KOPT-K1 (cell line): ENCODE measurements around the gene USP11.

Source experiments
- H3K27ac ChIP-seq: fragments of 200-600 bp; sonication (generic); 2 replicates; pipeline ENCODE4 v1.5.1; 2016; ENCODE audit warnings: antibody characterized with exemption, mild to moderate bottlenecking, low read depth, low read length; ENCODE audit not compliant: poor library complexity, severe bottlenecking
- H3K36me3 ChIP-seq: fragments of 200-600 bp; sonication (generic); 2 replicates; pipeline ENCODE4 v1.5.1; 2017; ENCODE audit warnings: antibody characterized with exemption, mild to moderate bottlenecking, low read length, moderate library complexity; ENCODE audit not compliant: insufficient read depth
- H3K9me3 ChIP-seq: fragments of 200-600 bp; sonication (generic); 2 replicates; pipeline ENCODE4 v1.5.1; 2017; ENCODE audit warnings: antibody characterized with exemption, low read length, mild to moderate bottlenecking; ENCODE audit not compliant: insufficient read depth, poor library complexity, severe bottlenecking

The USP11 gene

DNA sequence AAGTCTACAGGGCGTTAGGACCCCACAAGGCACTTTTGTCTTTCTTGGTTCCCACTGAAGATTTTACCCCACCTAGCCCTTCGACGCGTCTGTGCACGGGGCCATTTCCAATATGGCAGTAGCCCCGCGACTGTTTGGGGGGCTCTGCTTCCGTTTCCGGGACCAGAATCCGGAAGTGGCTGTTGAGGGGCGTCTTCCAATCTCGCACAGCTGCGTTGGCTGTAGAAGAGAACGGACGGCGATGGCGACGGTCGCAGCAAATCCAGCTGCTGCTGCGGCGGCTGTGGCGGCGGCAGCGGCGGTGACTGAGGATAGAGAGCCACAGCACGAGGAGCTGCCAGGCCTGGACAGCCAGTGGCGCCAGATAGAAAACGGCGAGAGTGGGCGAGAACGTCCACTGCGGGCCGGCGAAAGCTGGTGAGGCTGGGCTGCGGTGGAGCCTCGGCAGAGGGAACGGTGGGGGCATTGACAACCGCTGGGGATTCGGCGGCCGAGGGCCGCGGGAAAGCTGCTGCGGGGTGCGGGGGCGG, at the start of gene USP11:
TSS of gene USP11 (plus strand) at position 207 of the 530 bp plus-strand sequence. CDS start at position 242, 35 bp downstream.
- peak within 1 kb of the TSS; percentile 82 for H3K27ac ChIP-seq
- H3K36me3 ChIP-seq, result peaks cover 36% of the 10 kb centered on the region

GRCh38 chrX:47184486-47184885, 48.3 kb upstream of the USP11 start:
- H3K36me3 ChIP-seq, result peaks cover 74% of the 10 kb centered on the region
- no peak overlapping the region for H3K27ac ChIP-seq
- no peaks in the 10 kb centered on the region for H3K9me3 ChIP-seq

More for the DNA sequence above, at the start of gene USP11:
- no peaks in the 10 kb centered on the region for H3K9me3 ChIP-seq

DNA sequence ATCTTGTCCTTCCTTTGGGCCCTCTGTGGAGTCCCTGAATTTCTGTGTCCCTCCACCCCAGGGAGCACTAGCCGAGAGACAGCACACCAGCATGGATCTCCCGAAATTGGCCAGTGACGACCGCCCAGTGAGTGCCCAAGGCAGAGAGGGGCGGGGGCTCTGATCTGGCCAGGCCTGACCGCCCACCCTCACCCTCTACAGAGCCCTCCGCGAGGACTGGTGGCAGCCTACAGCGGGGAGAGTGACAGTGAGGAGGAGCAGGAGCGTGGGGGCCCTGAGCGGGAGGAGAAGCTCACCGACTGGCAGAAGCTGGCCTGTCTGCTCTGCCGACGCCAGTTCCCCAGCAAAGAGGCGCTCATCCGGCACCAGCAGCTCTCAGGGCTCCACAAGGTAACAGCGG, 47.6 kb upstream of the USP11 start:
- H3K36me3 ChIP-seq, result peaks cover 68% of the 10 kb centered on the region
- H3K27ac ChIP-seq, result no peak overlapping the region
- no peaks in the 10 kb centered on the region for H3K9me3 ChIP-seq

- no peaks in the 10 kb centered on the region for H3K9me3 ChIP-seq
- H3K36me3 ChIP-seq, result peaks cover 59% of the 10 kb centered on the region
- H3K27ac ChIP-seq, result no peak overlapping the region
These were observed 46.6 kb upstream of the USP11 start for GRCh38 chrX:47186096-47186740.

DNA sequence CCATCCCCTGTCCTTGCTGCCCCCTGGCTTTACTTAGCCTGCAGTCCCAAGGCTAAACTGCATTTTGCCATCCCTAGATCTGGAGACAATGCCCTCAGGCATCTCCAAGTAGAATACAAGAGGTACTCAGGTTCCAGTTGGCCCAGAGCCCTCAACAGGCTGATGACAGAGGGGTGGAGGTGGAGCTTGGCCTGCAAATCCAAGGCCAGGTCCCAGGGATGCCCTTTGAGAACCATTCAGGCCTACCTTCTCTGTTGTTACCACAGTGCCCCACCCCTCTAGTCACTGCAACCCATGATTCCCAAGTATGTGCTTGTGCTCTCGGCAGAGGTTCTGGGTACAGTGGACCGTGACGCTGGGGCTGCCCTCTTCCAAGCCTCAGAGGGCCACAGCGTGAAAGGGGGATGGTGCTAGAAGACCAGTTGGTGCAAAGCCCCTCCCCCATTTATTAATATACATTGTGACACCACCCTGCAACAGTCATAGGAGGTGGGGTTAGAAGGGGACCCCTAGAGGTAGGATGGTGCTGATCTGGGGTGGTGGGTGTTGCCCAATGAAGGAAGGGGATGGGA, 45.6 kb upstream of the USP11 start:
- no peaks in the 10 kb centered on the region for H3K9me3 ChIP-seq
- no peak overlapping the region for H3K27ac ChIP-seq
- H3K36me3 ChIP-seq, result peaks cover 49% of the 10 kb centered on the region

DNA sequence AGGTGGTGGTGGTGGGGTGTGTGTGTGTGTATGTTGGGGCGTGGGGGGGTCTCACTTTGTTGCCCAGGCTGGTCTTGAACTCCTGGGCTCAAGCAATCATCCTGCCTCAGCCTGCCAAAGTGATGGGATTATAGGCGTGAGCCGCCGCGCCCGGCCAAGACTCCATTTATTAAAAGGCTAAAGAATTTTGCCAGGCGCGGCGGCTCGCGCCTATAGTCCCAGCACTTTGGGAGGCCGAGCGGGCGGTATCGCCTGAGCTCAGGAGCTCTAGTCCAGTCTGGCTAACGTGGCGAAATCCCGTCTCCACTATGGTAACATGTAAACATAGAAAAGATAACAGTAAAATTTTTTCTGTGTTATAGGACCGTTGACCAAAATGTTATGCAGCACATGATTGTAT, 42.9 kb upstream of the USP11 start:
- Histone ChIP-seq H3K27ac (peak overlapping the region; percentile 93), H3K9me3 (no peaks in the 10 kb centered on the region), H3K36me3 (peaks cover 26% of the 10 kb centered on the region)

GRCh38 chrX:47190445-47191269, 42.2 kb upstream of the USP11 start:
- no peaks in the 10 kb centered on the region for H3K9me3 ChIP-seq
- peaks cover 21% of the 10 kb centered on the region for H3K36me3 ChIP-seq
- H3K27ac ChIP-seq, result peak overlapping the region; percentile 93

- no peaks in the 10 kb centered on the region for H3K9me3 ChIP-seq
- H3K27ac ChIP-seq, result peak overlapping the region; percentile 93
- peaks cover 21% of the 10 kb centered on the region for H3K36me3 ChIP-seq
These were observed 41.5 kb upstream of the USP11 start for GRCh38 chrX:47191331-47191730.

DNA sequence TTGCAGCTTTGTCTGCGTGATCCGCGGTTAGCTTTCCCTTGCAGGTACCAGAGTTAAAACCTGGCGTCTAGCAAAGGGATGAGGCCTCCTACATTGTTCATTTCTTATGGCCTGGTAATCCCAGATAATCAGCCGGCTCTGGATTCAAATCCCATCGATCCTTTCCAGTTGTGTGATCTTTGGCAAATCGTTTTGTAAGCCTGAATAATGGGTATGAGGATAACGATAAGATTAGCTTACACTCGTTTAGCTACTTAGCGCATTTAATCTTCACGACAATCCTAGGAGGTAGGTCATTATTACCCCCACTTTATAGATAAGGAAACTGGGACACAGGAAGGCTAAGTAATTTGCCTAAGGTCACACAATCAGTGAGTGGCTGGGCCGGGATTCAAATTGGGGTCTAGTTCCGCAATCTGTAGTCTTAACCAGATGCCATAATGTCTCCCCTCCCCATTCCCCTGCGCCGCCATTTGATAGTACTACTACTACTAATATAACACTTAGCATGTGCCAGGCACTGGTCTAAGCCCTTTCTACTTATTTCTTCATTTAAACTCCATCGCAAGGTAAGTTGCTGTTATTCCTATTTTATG, 40.9 kb upstream of the USP11 start:
- Histone ChIP-seq H3K36me3 (peaks cover 21% of the 10 kb centered on the region), H3K27ac (peak overlapping the region; percentile 93), H3K9me3 (no peaks in the 10 kb centered on the region)

DNA sequence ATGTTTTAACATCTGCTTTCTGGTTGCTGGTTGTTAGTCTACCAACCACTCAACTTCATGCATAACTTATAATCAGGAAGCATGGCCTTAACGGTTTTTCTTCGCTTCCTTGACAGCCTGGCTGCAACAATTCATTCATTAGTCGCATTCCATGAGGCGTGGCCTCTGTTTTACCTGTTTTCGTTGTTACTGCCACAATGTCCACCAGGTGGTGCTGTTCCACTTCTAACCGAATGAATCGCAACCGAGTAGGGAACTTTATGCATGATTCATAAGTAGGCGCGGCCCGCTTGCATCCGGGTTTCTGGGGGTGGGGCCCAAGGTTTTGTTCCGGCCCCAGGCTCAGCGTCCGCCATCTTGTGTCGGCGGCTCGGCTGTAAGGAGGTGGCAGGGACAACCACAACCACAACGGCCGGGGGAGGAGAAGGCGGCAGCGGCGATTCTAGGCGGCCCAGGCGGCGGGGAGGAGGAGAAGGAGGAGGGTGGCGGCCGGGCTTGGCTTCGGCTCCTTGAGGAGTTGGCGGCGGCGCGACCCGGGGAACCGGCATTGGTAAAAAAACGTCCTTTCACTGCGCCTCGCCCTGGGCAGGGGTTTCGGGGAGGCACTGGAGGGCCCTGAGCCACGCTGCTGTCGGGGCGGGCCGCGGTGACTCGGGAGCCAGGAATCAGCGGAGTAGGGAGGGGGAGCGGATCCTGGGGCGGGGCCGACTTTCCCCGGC, 39.2 kb upstream of the USP11 start, which contains the start of gene UBA1:
TSS of gene UBA1 (plus strand) at position 355 of the 719 bp plus-strand sequence. CDS start 4,974 bp downstream, outside the sequence.
- Histone ChIP-seq H3K36me3 (peaks cover 33% of the 10 kb centered on the region), H3K9me3 (no peaks in the 10 kb centered on the region), H3K27ac (peak within 1 kb of the TSS; percentile 93)

GRCh38 chrX:47194194-47194787, 38.5 kb upstream of the USP11 start:
- Histone ChIP-seq H3K9me3 (no peaks in the 10 kb centered on the region), H3K27ac (peak overlapping the region; percentile 93), H3K36me3 (peaks cover 39% of the 10 kb centered on the region)

DNA sequence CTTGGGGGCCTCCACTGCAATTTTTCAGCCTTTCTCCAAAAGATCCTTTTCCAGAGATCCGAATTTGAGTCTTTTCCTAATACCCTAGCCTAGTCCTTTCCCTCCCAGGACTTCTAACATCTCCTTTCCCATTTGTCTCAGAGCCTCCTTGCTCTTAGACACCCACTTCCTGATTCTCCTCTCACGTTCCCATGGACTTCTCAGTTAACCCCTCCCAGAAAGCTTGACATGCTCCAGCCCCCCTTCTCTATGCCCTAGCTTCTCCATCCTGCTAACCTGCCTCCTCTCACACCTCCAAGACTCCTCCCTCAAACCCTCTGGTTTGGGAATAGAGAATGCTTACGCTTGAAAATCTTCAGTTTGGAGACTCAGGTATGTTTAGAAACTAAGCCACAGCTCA, 36.7 kb upstream of the USP11 start:
- no peaks in the 10 kb centered on the region for H3K9me3 ChIP-seq
- H3K36me3 ChIP-seq, result peaks cover 56% of the 10 kb centered on the region
- peak overlapping the region; percentile 21 for H3K27ac ChIP-seq

DNA sequence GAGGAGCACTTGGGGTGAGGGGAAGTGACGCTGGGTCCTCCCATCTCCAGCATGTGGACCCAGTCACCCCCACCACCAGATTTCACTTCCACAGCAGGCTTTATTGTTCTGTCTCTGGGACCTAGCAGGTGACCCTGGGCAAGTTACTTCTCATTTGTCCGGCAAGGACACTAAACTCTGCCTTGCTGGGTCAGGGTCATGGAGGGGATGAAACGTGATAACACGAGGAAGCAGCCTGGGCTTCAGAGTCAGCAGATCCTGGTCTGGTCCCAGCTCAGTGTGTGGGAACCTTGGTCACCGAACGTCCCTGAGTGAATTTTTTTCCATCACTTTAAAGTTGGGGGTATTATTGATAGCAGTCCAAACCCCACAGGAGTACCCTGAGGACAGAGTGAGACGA, 35.3 kb upstream of the USP11 start:
- no peak overlapping the region for H3K27ac ChIP-seq
- H3K9me3 ChIP-seq, result no peaks in the 10 kb centered on the region
- peaks cover 70% of the 10 kb centered on the region for H3K36me3 ChIP-seq
